H9 (cell line): ENCODE results near the gene SLC35F6. TPM values are rescaled to one million over a fixed set of nuclear protein-coding genes. Genes with fewer than 3 reads are reported as not detected.

Experiments
- DNase-seq: peaks from one replicate; pipeline ENCODE4 v3.0.0-alpha.2; 2017
- H2AFZ ChIP-seq: one replicate; pipeline ENCODE4 v1.6.1; 2013; ENCODE audit warnings: mild to moderate bottlenecking, low read length, control low read depth, moderate library complexity
- H2AK5ac ChIP-seq: 2 replicates; pipeline ENCODE4 v1.6.1; 2013; ENCODE audit warnings: low read length, control low read depth, mixed read lengths; ENCODE audit not compliant: insufficient read length
- H2BK120ac ChIP-seq: one replicate; pipeline ENCODE4 v1.6.1; 2013; ENCODE audit warnings: low read depth, mild to moderate bottlenecking, low read length, control low read depth, inconsistent platforms; ENCODE audit not compliant: poor library complexity, severe bottlenecking
- H2BK12ac ChIP-seq: 2 replicates; pipeline ENCODE4 v1.6.1; 2013; ENCODE audit warnings: low read length, control low read depth, mixed read lengths, low read depth; ENCODE audit not compliant: insufficient read length
- H2BK15ac ChIP-seq: 2 replicates; pipeline ENCODE4 v1.6.1; 2013; ENCODE audit warnings: low read depth, low read length, control low read depth
- H2BK20ac ChIP-seq: one replicate; pipeline ENCODE4 v1.6.1; 2013; ENCODE audit warnings: low read depth, mild to moderate bottlenecking, low read length, control low read depth, inconsistent platforms; ENCODE audit not compliant: poor library complexity, severe bottlenecking
- H2BK5ac ChIP-seq: 2 replicates; pipeline ENCODE4 v1.6.1; 2013; ENCODE audit warnings: low read length, control low read depth, mixed read lengths; ENCODE audit not compliant: insufficient read length
- H3K14ac ChIP-seq: 2 replicates; pipeline ENCODE4 v1.6.1; 2013; ENCODE audit warnings: low read length, control low read depth; ENCODE audit not compliant: insufficient read depth
- H3K18ac ChIP-seq: 2 replicates; pipeline ENCODE4 v1.6.1; 2013; ENCODE audit warnings: low read depth, mild to moderate bottlenecking, mixed read lengths, low read length, control low read depth; ENCODE audit not compliant: insufficient read length
- H3K23ac ChIP-seq: 2 replicates; pipeline ENCODE4 v1.6.1; 2013; ENCODE audit warnings: low read length, control low read depth, mixed read lengths, low read depth; ENCODE audit not compliant: insufficient read length
- H3K23me2 ChIP-seq: 2 replicates; pipeline ENCODE4 v1.6.1; 2013; ENCODE audit warnings: low read depth, mild to moderate bottlenecking, mixed read lengths, low read length, control low read depth; ENCODE audit not compliant: insufficient read length, poor library complexity, severe bottlenecking
- H3K27ac ChIP-seq: 2 replicates; pipeline ENCODE4 v1.5.1; 2013; ENCODE audit warnings: low read length, control low read depth, mixed read lengths, low read depth; ENCODE audit not compliant: insufficient read length
- H3K27me3 ChIP-seq: 2 replicates; pipeline ENCODE4 v1.6.1; 2013; ENCODE audit warnings: low read length, control low read depth, inconsistent platforms; ENCODE audit not compliant: insufficient read depth
- H3K4ac ChIP-seq: 2 replicates; pipeline ENCODE4 v1.6.1; 2013; ENCODE audit warnings: low read depth, mild to moderate bottlenecking, control low read depth, inconsistent platforms, low read length, moderate library complexity
- H3K4me1 ChIP-seq: 2 replicates; pipeline ENCODE4 v1.6.1; 2013; ENCODE audit warnings: low read length, control low read depth, inconsistent platforms; ENCODE audit not compliant: insufficient read depth
- H3K4me2 ChIP-seq: 2 replicates; pipeline ENCODE4 v1.6.1; 2013; ENCODE audit warnings: low read length, control low read depth, mixed read lengths; ENCODE audit not compliant: insufficient read length, insufficient read depth
- H3K56ac ChIP-seq: 2 replicates; pipeline ENCODE4 v1.6.1; 2013; ENCODE audit warnings: low read depth, mild to moderate bottlenecking, mixed read lengths, low read length, control low read depth; ENCODE audit not compliant: insufficient read length
- H3K79me1 ChIP-seq: 2 replicates; pipeline ENCODE4 v1.6.1; 2013; ENCODE audit warnings: low read depth, mild to moderate bottlenecking, moderate library complexity, low read length, control low read depth, inconsistent platforms; ENCODE audit not compliant: insufficient read depth, poor library complexity, severe bottlenecking
- H3K79me2 ChIP-seq: 2 replicates; pipeline ENCODE4 v1.6.1; 2013; ENCODE audit warnings: low read length, control low read depth, inconsistent platforms; ENCODE audit not compliant: insufficient read depth
- H3K9ac ChIP-seq: 2 replicates; pipeline ENCODE4 v1.6.1; 2013; ENCODE audit warnings: low read length, control low read depth, mixed read lengths; ENCODE audit not compliant: insufficient read length; ENCODE audit errors: extremely low read depth
- H3K9me3 ChIP-seq: one replicate; pipeline ENCODE4 v1.6.1; 2013; ENCODE audit warnings: low read depth, low read length, inconsistent platforms; ENCODE audit not compliant: control insufficient read depth
- H3T11ph ChIP-seq: one replicate; pipeline ENCODE4 v1.6.1; 2013; ENCODE audit warnings: mild to moderate bottlenecking, low read length, control low read depth, inconsistent platforms
- H4K20me1 ChIP-seq: one replicate; pipeline ENCODE4 v1.6.1; 2013; ENCODE audit not compliant: control insufficient read depth, insufficient read length, insufficient read depth
- H4K5ac ChIP-seq: 2 replicates; pipeline ENCODE4 v1.6.1; 2013; ENCODE audit warnings: low read depth, mild to moderate bottlenecking, mixed read lengths, low read length, control low read depth; ENCODE audit not compliant: insufficient read length
- H4K8ac ChIP-seq: replicated peaks from 2 replicates; pipeline ENCODE4 v1.6.1; 2013; ENCODE audit warnings: low read length, control low read depth, mixed read lengths, low read depth; ENCODE audit not compliant: insufficient read length
- H4K91ac ChIP-seq: 2 replicates; pipeline ENCODE4 v1.6.1; 2013; ENCODE audit warnings: low read depth, mild to moderate bottlenecking, moderate library complexity, mixed read lengths, low read length, control low read depth; ENCODE audit not compliant: insufficient read length
- H3K27ac Mint-ChIP-seq, 3 experiments: 2 replicates in 2 of 3; 3 replicates in 1 of 3; pipeline ENCODE4 v1.8.0; 2020 to 2021; ENCODE audit warnings: mixed read lengths in 3 of 3, mild to moderate bottlenecking in 1 of 3, moderate library complexity in 1 of 3
- H3K27me3 Mint-ChIP-seq: 2 replicates; pipeline ENCODE4 v1.8.0; 2021; ENCODE audit warnings: low read depth, mild to moderate bottlenecking, moderate library complexity, mixed read lengths
- H3K36me3 Mint-ChIP-seq, 3 experiments: 2 replicates in 2 of 3; 3 replicates in 1 of 3; pipeline ENCODE4 v1.8.0; 2020 to 2021; ENCODE audit warnings: low read depth in 3 of 3, mixed read lengths in 3 of 3; ENCODE audit not compliant: insufficient read depth in 1 of 3
- H3K4me1 Mint-ChIP-seq, 2 experiments: 2 replicates each; pipeline ENCODE4 v1.8.0; 2020; ENCODE audit warnings: mixed read lengths in 2 of 2
- H3K4me3 Mint-ChIP-seq, 2 experiments: 2 replicates in 1 of 2; 3 replicates in 1 of 2; pipeline ENCODE4 v1.8.0; 2020 to 2021; ENCODE audit warnings: mild to moderate bottlenecking in 2 of 2, mixed read lengths in 2 of 2, moderate library complexity in 1 of 2
- H3K9me3 Mint-ChIP-seq, 2 experiments: 2 replicates in 1 of 2; 3 replicates in 1 of 2; pipeline ENCODE4 v1.8.0; 2020; ENCODE audit warnings: mild to moderate bottlenecking in 2 of 2, mixed read lengths in 2 of 2, moderate library complexity in 1 of 2
- CTCF ChIP-seq: fragments of 200-600 bp; sonication (generic); conservative IDR thresholded peaks from 3 replicates; pipeline ENCODE4 v1.8.0; 2021; ENCODE audit warnings: antibody characterized with exemption, mild to moderate bottlenecking
- WGBS: extraction: QIAGEN DNeasy Blood & Tissue Kit; methylation state at CpG from one replicate; pipeline ENCODE4 v1.1.7; 2013; ENCODE audit warnings: missing lambda C conversion rate, low lambda C conversion rate, mixed read lengths; ENCODE audit not compliant: insufficient read length; ENCODE audit errors: extremely low coverage; 5-methylcytosine and 5-hydroxymethylcytosine counted together
- total RNA-seq: library from RNA; stranded (reverse); gene quantifications from 2 replicates; pipeline ENCODE4 v1.2.1, GENCODE V29; 2021

The SLC35F6 gene
- total RNA-seq, 1 experiment from 2014 or later, result 15.7 TPM

DNA sequence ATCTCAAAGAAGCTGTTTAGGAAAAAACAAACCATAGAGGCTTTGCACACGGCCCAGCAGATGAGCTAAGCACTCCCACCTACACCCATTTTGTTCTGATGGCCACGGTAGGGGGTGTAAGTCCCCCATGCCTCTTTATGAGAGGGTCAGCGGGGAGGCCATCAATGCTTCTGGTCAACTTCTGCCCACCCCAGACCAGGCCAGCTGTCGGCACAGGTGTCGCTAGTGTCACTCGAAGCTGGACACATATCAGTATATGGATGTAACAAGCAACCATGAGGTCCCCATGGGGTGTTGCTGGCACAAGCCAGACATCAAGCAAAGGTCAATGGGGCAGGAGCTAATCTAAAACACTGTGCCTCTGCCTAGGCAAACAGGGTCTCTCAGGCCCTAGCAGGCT is 23.7 kb upstream of the SLC35F6 start:
- no peak overlapping the region for H2AFZ ChIP-seq
- H3K56ac ChIP-seq, result no peak overlapping the region
- no peak overlapping the region for H2BK12ac ChIP-seq
- H3K79me2 ChIP-seq, result no peaks in the 10 kb centered on the region
- H3K9me3 ChIP-seq, result no peaks in the 10 kb centered on the region
- no peak overlapping the region for H3K4me2 ChIP-seq
- no CpG with 5 or more reads among the region's 6 CpGs for WGBS
- H3K27ac ChIP-seq, result no peak overlapping the region
- peaks cover 14% of the 10 kb centered on the region for H3K27me3 Mint-ChIP-seq
- H4K8ac ChIP-seq, result no peak overlapping the region
- no peak overlapping the region for H3K27ac Mint-ChIP-seq
- no peak overlapping the region for H3K9ac ChIP-seq
- H3K4me3 Mint-ChIP-seq, result no peak overlapping the region
- no peak overlapping the region for H3K18ac ChIP-seq
- no peaks in the 10 kb centered on the region for H3K23me2 ChIP-seq
- no peak overlapping the region for H4K91ac ChIP-seq
- no peaks in the 10 kb centered on the region for H4K20me1 ChIP-seq
- H2BK20ac ChIP-seq, result no peak overlapping the region
- H3K9me3 Mint-ChIP-seq, result no peaks in the 10 kb centered on the region
- H3K23ac ChIP-seq, result no peak overlapping the region
- H2BK15ac ChIP-seq, result no peak overlapping the region
- no peaks in the 10 kb centered on the region for H3K4me1 ChIP-seq
- H3K36me3 Mint-ChIP-seq, result no peaks in the 10 kb centered on the region
- H3K14ac ChIP-seq, result no peak overlapping the region
- no peaks in the 10 kb centered on the region for H3K27me3 ChIP-seq
- no peak overlapping the region for H2BK120ac ChIP-seq
- no peak overlapping the region for H2AK5ac ChIP-seq
- H3K79me1 ChIP-seq, result no peaks in the 10 kb centered on the region
- no peak overlapping the region for H2BK5ac ChIP-seq
- no peak overlapping the region for H3T11ph ChIP-seq
- no peak overlapping the region for H3K4ac ChIP-seq
- no peak overlapping the region for H4K5ac ChIP-seq
- TF ChIP-seq CTCF, result no peak
- 0 out of 4 replicates have a peak, but pooled peaks cover 0 to 2% of the 10 kb centered on the region in 2 experiments for H3K4me1 Mint-ChIP-seq
- DNase-seq, result no peak
